ENCODE data around the gene CCL22.

CCL22 gene

DNA sequence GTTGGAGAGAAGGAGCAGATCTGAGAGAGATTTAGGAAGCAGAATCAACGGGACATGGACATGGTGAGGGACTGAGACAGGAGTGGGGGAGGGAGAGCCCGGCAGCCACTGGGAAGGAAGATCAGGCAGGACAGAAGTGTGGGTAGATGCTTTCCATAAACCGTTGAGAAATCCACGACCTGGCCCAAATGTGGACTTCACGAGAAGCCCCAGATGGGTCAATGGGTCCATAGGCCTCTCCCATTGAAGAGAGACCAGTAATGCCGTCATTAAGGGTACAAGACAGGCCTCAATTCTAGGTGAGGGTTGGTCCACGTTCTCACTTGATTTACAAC lies 530 bp upstream of the CCL22 start:
- TF ChIP-seq, protein P1, sequence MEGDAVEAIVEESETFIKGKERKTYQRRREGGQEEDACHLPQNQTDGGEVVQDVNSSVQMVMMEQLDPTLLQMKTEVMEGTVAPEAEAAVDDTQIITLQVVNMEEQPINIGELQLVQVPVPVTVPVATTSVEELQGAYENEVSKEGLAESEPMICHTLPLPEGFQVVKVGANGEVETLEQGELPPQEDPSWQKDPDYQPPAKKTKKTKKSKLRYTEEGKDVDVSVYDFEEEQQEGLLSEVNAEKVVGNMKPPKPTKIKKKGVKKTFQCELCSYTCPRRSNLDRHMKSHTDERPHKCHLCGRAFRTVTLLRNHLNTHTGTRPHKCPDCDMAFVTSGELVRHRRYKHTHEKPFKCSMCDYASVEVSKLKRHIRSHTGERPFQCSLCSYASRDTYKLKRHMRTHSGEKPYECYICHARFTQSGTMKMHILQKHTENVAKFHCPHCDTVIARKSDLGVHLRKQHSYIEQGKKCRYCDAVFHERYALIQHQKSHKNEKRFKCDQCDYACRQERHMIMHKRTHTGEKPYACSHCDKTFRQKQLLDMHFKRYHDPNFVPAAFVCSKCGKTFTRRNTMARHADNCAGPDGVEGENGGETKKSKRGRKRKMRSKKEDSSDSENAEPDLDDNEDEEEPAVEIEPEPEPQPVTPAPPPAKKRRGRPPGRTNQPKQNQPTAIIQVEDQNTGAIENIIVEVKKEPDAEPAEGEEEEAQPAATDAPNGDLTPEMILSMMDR (conservative IDR thresholded peaks at IDR 0.05; ENCODE audit: low read length) = no peak
- TF ChIP-seq EZH2phosphoT487 (IDR thresholded peaks at IDR 0.05; ENCODE audit: borderline replicate concordance) = no peak
- Histone ChIP-seq H3K4me1 (ENCODE audit: insufficient read depth, low read length, poor library complexity, severe bottlenecking) (no peaks in the 10 kb centered on the region), H3K9me2 (replicated peaks; ENCODE audit: low read depth, low read length) (no peaks in the 10 kb centered on the region), H3K9ac (ENCODE audit: low read depth, low read length, poor library complexity, severe bottlenecking) (no peak overlapping the region), H3K4me3 (ENCODE audit: low read length, poor library complexity, severe bottlenecking) (no peak overlapping the region), H3K9me3 (ENCODE audit: insufficient read depth, low read depth, low read length) (no peaks in the 10 kb centered on the region), H3K79me2 (ENCODE audit: insufficient read depth, low read length) (no peaks in the 10 kb centered on the region), H2AFZ (ENCODE audit: low read length) (no peak overlapping the region), H4K20me1 (ENCODE audit: insufficient read depth, low read length, poor library complexity, severe bottlenecking) (no peaks in the 10 kb centered on the region), H3K36me3 (ENCODE audit: insufficient read depth, low read length) (no peaks in the 10 kb centered on the region), H3K27me3 (ENCODE audit: insufficient read depth, low read length, poor library complexity, severe bottlenecking) (no peaks in the 10 kb centered on the region), H3K4me2 (ENCODE audit: low read depth, low read length, poor library complexity, severe bottlenecking) (no peak overlapping the region), H3F3A (ENCODE audit: low read depth) (no peaks in the 10 kb centered on the region)

DNA sequence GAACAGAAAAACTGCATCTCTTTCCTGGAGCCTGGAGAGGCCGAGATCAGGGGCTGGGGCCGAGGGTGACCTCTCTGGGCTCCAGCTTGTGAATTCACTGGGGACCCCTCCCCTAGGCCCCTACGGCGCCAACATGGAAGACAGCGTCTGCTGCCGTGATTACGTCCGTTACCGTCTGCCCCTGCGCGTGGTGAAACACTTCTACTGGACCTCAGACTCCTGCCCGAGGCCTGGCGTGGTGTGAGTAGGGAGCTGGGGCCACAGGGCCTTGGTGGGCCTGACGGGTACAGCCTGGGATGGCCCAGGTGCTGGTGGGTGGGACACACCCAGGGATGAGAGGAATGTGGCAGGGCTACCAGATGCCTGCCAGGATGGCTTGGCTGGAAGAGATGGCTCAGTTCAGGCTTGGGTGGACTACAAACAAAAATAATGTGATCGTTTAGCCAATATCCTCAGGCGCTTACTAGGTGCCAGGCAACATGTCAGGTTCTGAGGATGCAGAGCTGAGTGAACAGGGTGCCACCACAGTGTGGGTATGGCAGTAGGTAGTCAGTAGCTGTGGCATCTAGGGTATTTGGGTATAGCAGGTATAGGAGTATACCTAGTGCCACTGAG lies 1.8 kb downstream of the CCL22 start:
- Histone ChIP-seq H3K9me3 (ENCODE audit: insufficient read depth, low read depth, low read length) (no peaks in the 10 kb centered on the region), H3K9ac (ENCODE audit: low read depth, low read length, poor library complexity, severe bottlenecking) (no peak overlapping the region), H4K20me1 (ENCODE audit: insufficient read depth, low read length, poor library complexity, severe bottlenecking) (no peaks in the 10 kb centered on the region), H3K79me2 (ENCODE audit: insufficient read depth, low read length) (no peaks in the 10 kb centered on the region), H3K4me1 (ENCODE audit: insufficient read depth, low read length, poor library complexity, severe bottlenecking) (no peaks in the 10 kb centered on the region), H2AFZ (ENCODE audit: low read length) (no peak overlapping the region), H3K36me3 (ENCODE audit: insufficient read depth, low read length) (no peaks in the 10 kb centered on the region), H3K4me3 (ENCODE audit: low read length, poor library complexity, severe bottlenecking) (no peak overlapping the region), H3F3A (ENCODE audit: low read depth) (no peaks in the 10 kb centered on the region), H3K9me2 (replicated peaks; ENCODE audit: low read depth, low read length) (no peaks in the 10 kb centered on the region), H3K4me2 (ENCODE audit: low read depth, low read length, poor library complexity, severe bottlenecking) (no peak overlapping the region), H3K27me3 (ENCODE audit: insufficient read depth, low read length, poor library complexity, severe bottlenecking) (no peaks in the 10 kb centered on the region)
- TF ChIP-seq, protein P1 (conservative IDR thresholded peaks at IDR 0.05; ENCODE audit: low read length) = no peak
- no peak for TF ChIP-seq EZH2phosphoT487 (IDR thresholded peaks at IDR 0.05; ENCODE audit: borderline replicate concordance)

- H3K9ac ChIP-seq (ENCODE audit: low read depth, low read length, poor library complexity, severe bottlenecking) = no peak overlapping the region
Observed at GRCh38 chr16:57361404-57361803, 2.8 kb downstream of the CCL22 start.

More at GRCh38 chr16:57361404-57361803, 2.8 kb downstream of the CCL22 start:
- Histone ChIP-seq H4K20me1 (ENCODE audit: insufficient read depth, low read length, poor library complexity, severe bottlenecking) (no peaks in the 10 kb centered on the region), H3K4me1 (ENCODE audit: insufficient read depth, low read length, poor library complexity, severe bottlenecking) (peaks cover 4% of the 10 kb centered on the region), H3K36me3 (ENCODE audit: insufficient read depth, low read length) (no peaks in the 10 kb centered on the region), H3K9me3 (ENCODE audit: insufficient read depth, low read depth, low read length) (no peaks in the 10 kb centered on the region), H3F3A (ENCODE audit: low read depth) (no peaks in the 10 kb centered on the region), H3K79me2 (ENCODE audit: insufficient read depth, low read length) (no peaks in the 10 kb centered on the region), H3K27me3 (ENCODE audit: insufficient read depth, low read length, poor library complexity, severe bottlenecking) (no peaks in the 10 kb centered on the region), H3K4me2 (ENCODE audit: low read depth, low read length, poor library complexity, severe bottlenecking) (no peak overlapping the region), H2AFZ (ENCODE audit: low read length) (no peak overlapping the region), H3K9me2 (replicated peaks; ENCODE audit: low read depth, low read length) (no peaks in the 10 kb centered on the region), H3K4me3 (ENCODE audit: low read length, poor library complexity, severe bottlenecking) (no peak overlapping the region)
- no peak for TF ChIP-seq EZH2phosphoT487 (IDR thresholded peaks at IDR 0.05; ENCODE audit: borderline replicate concordance)
- TF ChIP-seq, protein P1 (conservative IDR thresholded peaks at IDR 0.05; ENCODE audit: low read length) = no peak
